SU-DHL-6 (cell line): Measurements from ENCODE around the gene MYO10.

ENCODE experiments used
- H2AFZ ChIP-seq: fragments of 200-600 bp; sonication (generic); 2 replicates; pipeline ENCODE4 v1.6.1; 2014; ENCODE audit warnings: low read depth, mild to moderate bottlenecking, moderate library complexity, mixed read lengths, antibody characterized with exemption, low read length; ENCODE audit not compliant: severe bottlenecking
- H3F3A ChIP-seq: fragments of 200-600 bp; shearing (Covaris generic); 2 replicates; pipeline ENCODE4 v1.6.0; 2016; ENCODE audit warnings: antibody characterized with exemption, mild to moderate bottlenecking; ENCODE audit not compliant: insufficient read depth
- H3K27ac ChIP-seq: fragments of 200-600 bp; sonication (generic); 2 replicates; pipeline ENCODE4 v1.5.1; 2016; ENCODE audit warnings: low read depth, mild to moderate bottlenecking, low read length, moderate library complexity, mixed read lengths
- H3K27me3 ChIP-seq: fragments of 200-600 bp; sonication (generic), shearing (Covaris generic); 2 replicates; pipeline ENCODE4 v1.6.0; 2014; ENCODE audit warnings: mild to moderate bottlenecking, low read length
- H3K36me3 ChIP-seq: fragments of 200-600 bp; sonication (generic); 2 replicates; pipeline ENCODE4 v1.6.1; 2014; ENCODE audit warnings: mild to moderate bottlenecking, low read length, mixed read lengths
- H3K4me2 ChIP-seq: fragments of 300-600, 200-600 bp; shearing (Covaris generic), sonication (generic); 2 replicates; pipeline ENCODE4 v1.6.0; 2014; ENCODE audit warnings: low read length, low read depth, mild to moderate bottlenecking; ENCODE audit not compliant: poor library complexity, severe bottlenecking
- H3K4me3 ChIP-seq: fragments of 200-600 bp; sonication (generic); 2 replicates; pipeline ENCODE4 v1.5.1; 2014; ENCODE audit warnings: antibody characterized with exemption, low read length, mild to moderate bottlenecking, mixed read lengths; ENCODE audit not compliant: insufficient read depth, poor library complexity, severe bottlenecking
- H3K79me2 ChIP-seq: fragments of 200-600 bp; sonication (generic); 2 replicates; pipeline ENCODE4 v1.6.1; 2014; ENCODE audit warnings: mild to moderate bottlenecking, low read length, moderate library complexity; ENCODE audit not compliant: insufficient read depth
- H3K9ac ChIP-seq: fragments of 200-600 bp; sonication (generic); 2 replicates; pipeline ENCODE4 v1.7.0; 2014; ENCODE audit warnings: mild to moderate bottlenecking, low read length
- H3K9me2 ChIP-seq: fragments of 200-600 bp; sonication (generic); replicated peaks from 2 replicates; pipeline ENCODE4 v1.6.1; 2014; ENCODE audit warnings: low read length; ENCODE audit not compliant: insufficient read depth
- H3K9me3 ChIP-seq: fragments of 200-600 bp; sonication (generic); 2 replicates; pipeline ENCODE4 v1.6.1; 2014; ENCODE audit warnings: low read length, mixed read lengths; ENCODE audit not compliant: insufficient read depth
- H4K20me1 ChIP-seq: fragments of 200-600 bp; sonication (generic); 2 replicates; pipeline ENCODE4 v1.6.1; 2014; ENCODE audit warnings: low read depth, mild to moderate bottlenecking, antibody characterized with exemption, low read length, moderate library complexity, mixed read lengths
- EZH2phosphoT487 ChIP-seq: fragments of 200-600 bp; sonication (generic), shearing (Covaris generic); conservative IDR thresholded peaks from 2 replicates; pipeline ENCODE4 v1.6.1; 2018; ENCODE audit warnings: mild to moderate bottlenecking, antibody characterized with exemption, low read length, moderate library complexity, mixed read lengths
- TF ChIP-seq, protein P1 (sequence below): fragments of 200-600 bp; sonication (generic); IDR thresholded peaks from one replicate; pipeline ENCODE4 v1.5.1; 2017; ENCODE audit warnings: antibody characterized with exemption, mild to moderate bottlenecking, low read length, moderate library complexity; ENCODE audit not compliant: insufficient read depth, poor library complexity, severe bottlenecking

MYO10 gene

GRCh38 chr5:16691731-16692130, 244.4 kb downstream of the MYO10 start:
- H3K9me2 ChIP-seq = no peaks in the 10 kb centered on the region
- H3F3A ChIP-seq = no peaks in the 10 kb centered on the region
- no peaks in the 10 kb centered on the region for H4K20me1 ChIP-seq
- H3K4me2 ChIP-seq = no peak overlapping the region
- no peaks in the 10 kb centered on the region for H3K27me3 ChIP-seq
- no peaks in the 10 kb centered on the region for H3K79me2 ChIP-seq
- H3K9me3 ChIP-seq = no peaks in the 10 kb centered on the region
- H3K4me3 ChIP-seq = no peak overlapping the region
- no peak overlapping the region for H2AFZ ChIP-seq
- H3K9ac ChIP-seq = no peak overlapping the region
- H3K27ac ChIP-seq = no peak overlapping the region
- TF ChIP-seq, protein P1, sequence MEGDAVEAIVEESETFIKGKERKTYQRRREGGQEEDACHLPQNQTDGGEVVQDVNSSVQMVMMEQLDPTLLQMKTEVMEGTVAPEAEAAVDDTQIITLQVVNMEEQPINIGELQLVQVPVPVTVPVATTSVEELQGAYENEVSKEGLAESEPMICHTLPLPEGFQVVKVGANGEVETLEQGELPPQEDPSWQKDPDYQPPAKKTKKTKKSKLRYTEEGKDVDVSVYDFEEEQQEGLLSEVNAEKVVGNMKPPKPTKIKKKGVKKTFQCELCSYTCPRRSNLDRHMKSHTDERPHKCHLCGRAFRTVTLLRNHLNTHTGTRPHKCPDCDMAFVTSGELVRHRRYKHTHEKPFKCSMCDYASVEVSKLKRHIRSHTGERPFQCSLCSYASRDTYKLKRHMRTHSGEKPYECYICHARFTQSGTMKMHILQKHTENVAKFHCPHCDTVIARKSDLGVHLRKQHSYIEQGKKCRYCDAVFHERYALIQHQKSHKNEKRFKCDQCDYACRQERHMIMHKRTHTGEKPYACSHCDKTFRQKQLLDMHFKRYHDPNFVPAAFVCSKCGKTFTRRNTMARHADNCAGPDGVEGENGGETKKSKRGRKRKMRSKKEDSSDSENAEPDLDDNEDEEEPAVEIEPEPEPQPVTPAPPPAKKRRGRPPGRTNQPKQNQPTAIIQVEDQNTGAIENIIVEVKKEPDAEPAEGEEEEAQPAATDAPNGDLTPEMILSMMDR = no peak
- no peak for TF ChIP-seq EZH2phosphoT487
- no peaks in the 10 kb centered on the region for H3K36me3 ChIP-seq

DNA sequence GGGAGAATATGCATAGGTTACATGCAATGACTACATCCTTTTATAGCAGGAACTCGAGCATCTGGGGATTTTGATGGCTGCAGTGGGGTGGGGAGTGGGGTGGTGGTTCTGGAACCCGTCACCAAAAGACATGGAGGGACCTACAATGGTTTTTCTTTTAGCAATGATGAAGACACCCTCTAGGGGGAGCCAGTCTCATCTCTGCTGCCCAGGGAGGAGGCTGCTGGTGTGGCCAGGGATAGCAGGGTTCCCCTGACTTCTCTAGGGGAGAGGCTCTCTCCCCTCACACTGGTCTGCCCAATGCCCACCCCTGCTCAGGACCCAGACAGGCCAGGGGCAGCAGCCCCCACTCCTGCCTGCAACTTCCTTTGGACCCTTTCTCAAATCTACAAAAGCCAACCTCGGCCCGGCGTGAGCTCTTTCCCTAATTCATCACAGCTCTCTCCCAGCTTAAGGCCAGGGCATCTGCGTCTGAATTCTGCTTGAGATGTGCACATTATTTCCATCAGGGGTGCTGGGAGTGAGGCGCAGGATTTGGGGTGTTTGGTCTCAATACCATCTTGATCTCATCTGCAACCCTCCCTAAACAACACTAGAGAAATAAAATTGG, 245.7 kb downstream of the MYO10 start:
- no peaks in the 10 kb centered on the region for H3K36me3 ChIP-seq

GRCh38 chr5:16687898-16688297, 248.2 kb downstream of the MYO10 start:
- TF ChIP-seq EZH2phosphoT487 = no peak
- TF ChIP-seq, protein P1 = no peak
- no peaks in the 10 kb centered on the region for H3K9me3 ChIP-seq
- no peaks in the 10 kb centered on the region for H3K36me3 ChIP-seq
- H3F3A ChIP-seq = no peaks in the 10 kb centered on the region
- no peaks in the 10 kb centered on the region for H3K9me2 ChIP-seq
- H2AFZ ChIP-seq = no peak overlapping the region
- H3K4me2 ChIP-seq = no peak overlapping the region
- no peaks in the 10 kb centered on the region for H4K20me1 ChIP-seq
- no peaks in the 10 kb centered on the region for H3K79me2 ChIP-seq
- H3K4me3 ChIP-seq = no peak overlapping the region
- no peaks in the 10 kb centered on the region for H3K27me3 ChIP-seq
- no peak overlapping the region for H3K27ac ChIP-seq
- H3K9ac ChIP-seq = no peak overlapping the region

More for the DNA sequence above, 245.7 kb downstream of the MYO10 start:
- H3K9me3 ChIP-seq = no peaks in the 10 kb centered on the region
- H3K79me2 ChIP-seq = no peaks in the 10 kb centered on the region
- H3K9ac ChIP-seq = no peak overlapping the region
- no peak for TF ChIP-seq EZH2phosphoT487
- TF ChIP-seq, protein P1 = peak; percentile 36
- no peaks in the 10 kb centered on the region for H3F3A ChIP-seq
- no peak overlapping the region for H3K4me3 ChIP-seq
- no peaks in the 10 kb centered on the region for H3K27me3 ChIP-seq
- H4K20me1 ChIP-seq = no peaks in the 10 kb centered on the region
- no peak overlapping the region for H3K27ac ChIP-seq
- H3K9me2 ChIP-seq = no peaks in the 10 kb centered on the region
- H2AFZ ChIP-seq = no peak overlapping the region
- H3K4me2 ChIP-seq = no peak overlapping the region
